Measurements from ENCODE around the gene GPRIN3. TPM values are rescaled to one million over a fixed set of nuclear protein-coding genes. Genes with fewer than 3 reads are reported as not detected.

The GPRIN3 gene
- total and polyA plus RNA-seq, 2 donors (not counting 3 experiments of a cell fraction or from before 2014, with no cell fraction given) = 0.17 to 2.2 TPM

GRCh38 chr4:89243733-89244252 is 63.8 kb downstream of the GPRIN3 start:
- BruUV-seq (replicated peaks) = no TSS peak
- Histone ChIP-seq H3K4me3 (replicated peaks in 1 of 3; ENCODE audit: insufficient read depth in 1 of 3, low read depth in 1 of 3, low read length in 3 of 3) (no peak overlapping the region), H3K9ac (replicated peaks; ENCODE audit: extremely low read depth, insufficient read depth, low read length) (no peak overlapping the region), H3K9me1 (replicated peaks; ENCODE audit: control insufficient read depth, extremely low read depth, insufficient read depth, low read length) (no peaks in the 10 kb centered on the region), H3K79me2 (ENCODE audit: control insufficient read depth, insufficient read depth, low read length) (no peaks in the 10 kb centered on the region), H2AFZ (ENCODE audit: low read depth, low read length) (no peak overlapping the region), H3K9me3 (replicated peaks; ENCODE audit: control insufficient read depth, insufficient read depth, low read length) (no peaks in the 10 kb centered on the region), H3K27me3 (ENCODE audit: control insufficient read depth in 2 of 2, insufficient read depth in 2 of 2, low read length in 2 of 2) (no peaks in the 10 kb centered on the region), H3K36me3 (ENCODE audit: control insufficient read depth in 2 of 2, extremely low read depth in 1 of 2, insufficient read depth in 2 of 2, low read length in 2 of 2) (no peaks in the 10 kb centered on the region), H3K4me2 (ENCODE audit: insufficient read depth, low read length) (no peak overlapping the region), H3K27ac (ENCODE audit: insufficient read depth, low read depth, low read length) (no peak overlapping the region), H3K4me1 (ENCODE audit: control insufficient read depth, extremely low read depth, insufficient read depth, low read length) (no peaks in the 10 kb centered on the region), H4K20me1 (replicated peaks; ENCODE audit: control insufficient read depth, extremely low read depth, insufficient read depth, low read length) (no peaks in the 10 kb centered on the region)
- no peak for DNase-seq (ENCODE audit: low read depth, low spot score)
- intact Hi-C loops (cut with micrococcal nuclease) (no loop called here), dilution Hi-C loops (cut with MboI; ENCODE audit: extremely low pct_ligation_motif_present, low sequenced_read_pairs) (no loop called here)
- CTCF ChIA-PET = interaction anchor here (2.2 kb wide), 1 partner anchor 17 kb away, joined by 7 read pairs; no protein-coding TSS in a partner anchor
- no peak for TF ChIP-seq GATA2 (IDR thresholded peaks at IDR 0.05; ENCODE audit: insufficient read depth, insufficient read length, low read depth, low read length)
- no peak for TF ChIP-seq CTCF (IDR thresholded peaks at IDR 0.05; ENCODE audit: extremely low read depth in 1 of 2, insufficient read depth in 1 of 2, low read depth in 1 of 2, low read length in 2 of 2)
- TF ChIP-seq EZH2 (IDR thresholded peaks at IDR 0.05; ENCODE audit: borderline replicate concordance, low read depth, low read length, severe bottlenecking) = no peak
- no peak for TF ChIP-seq POLR2A (IDR thresholded peaks at IDR 0.05; ENCODE audit: low read depth, low read length)
- no peak for TF ChIP-seq POLR2AphosphoS5 (IDR thresholded peaks at IDR 0.05; ENCODE audit: insufficient read depth, low read depth, low read length)
- TF ChIP-seq JUN (IDR thresholded peaks at IDR 0.05; ENCODE audit: borderline replicate concordance, insufficient read depth, insufficient read length, low read depth) = no peak
- no peak for TF ChIP-seq MAX (IDR thresholded peaks at IDR 0.05; ENCODE audit: insufficient read depth, insufficient read length)
- TF ChIP-seq MYC (IDR thresholded peaks at IDR 0.05; ENCODE audit: low read depth, low read length) = no peak
- no peak for TF ChIP-seq FOS (IDR thresholded peaks at IDR 0.05; ENCODE audit: borderline replicate concordance, insufficient read depth, low read length)
- POLR2A ChIA-PET = no interaction called here
- no peak for FAIRE-seq
